Hypothalamus (tissue), 51 donors: ENCODE results near the gene PIM3.
A peak's percentile ranks its signal among the peaks of the same experiment; 100 is the strongest.

Source experiments
- DNase-seq, 51 donors: peaks; one replicate each; lab custom pipeline; 2025; lab: John Stamatoyannopoulos, UW

The PIM3 gene

DNA sequence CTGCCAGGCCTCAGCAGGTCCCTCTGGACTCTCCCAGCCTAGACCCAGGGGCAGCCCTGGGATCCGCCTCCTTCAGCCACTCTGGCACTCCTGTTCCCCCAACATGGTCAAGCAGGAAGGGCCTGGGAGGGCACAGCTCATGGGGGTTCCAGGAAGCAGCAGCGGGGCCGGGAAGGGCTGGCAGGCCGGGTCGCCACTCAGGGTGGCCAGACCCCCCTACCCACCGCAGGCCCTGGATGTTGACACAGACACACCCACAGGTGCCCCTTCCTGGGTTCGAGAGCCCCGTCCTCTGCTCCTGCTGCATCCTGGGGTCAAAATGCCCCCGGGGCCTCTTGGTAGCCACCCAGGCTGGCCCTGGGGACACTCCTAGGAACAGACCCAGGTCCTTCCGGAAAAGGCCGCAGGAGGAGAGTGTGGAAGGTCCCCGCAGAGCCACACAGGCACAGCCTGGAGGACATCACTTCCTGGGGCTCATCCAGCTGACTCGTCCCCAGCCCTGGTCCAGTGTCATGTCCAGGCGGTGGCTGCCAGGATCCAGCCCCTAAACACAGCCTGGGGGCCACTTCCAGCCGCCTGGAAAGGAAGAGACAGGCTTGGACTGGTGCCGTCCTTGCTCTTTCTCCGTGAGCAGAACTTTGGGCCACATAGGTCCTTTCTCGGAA lies 6.8 kb upstream of the PIM3 start:
- DNase-seq, result no peak

DNA sequence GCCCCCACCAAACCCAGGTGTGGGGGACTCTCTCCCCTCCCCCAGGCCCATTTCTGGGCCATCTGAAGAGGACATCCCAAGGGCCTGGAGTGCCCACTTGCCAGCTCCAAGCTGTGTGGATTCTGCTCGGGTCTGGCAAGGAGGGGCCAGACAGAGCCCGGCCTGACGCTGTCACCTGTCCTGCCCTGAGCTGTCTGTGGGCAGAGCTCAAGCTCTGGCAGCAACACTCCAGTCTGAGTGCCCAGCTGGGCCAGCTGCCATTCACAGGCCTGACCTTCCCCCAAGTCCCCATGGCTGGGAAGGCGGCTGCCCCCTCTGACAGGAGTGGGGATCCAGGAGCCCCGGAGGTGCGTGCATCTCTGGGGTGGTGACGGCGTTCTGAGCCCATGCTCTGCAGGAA lies 6.2 kb upstream of the PIM3 start:
- DNase-seq, result peak in 7 of 51 donors; percentile 25 to 56 (median 47)

DNA sequence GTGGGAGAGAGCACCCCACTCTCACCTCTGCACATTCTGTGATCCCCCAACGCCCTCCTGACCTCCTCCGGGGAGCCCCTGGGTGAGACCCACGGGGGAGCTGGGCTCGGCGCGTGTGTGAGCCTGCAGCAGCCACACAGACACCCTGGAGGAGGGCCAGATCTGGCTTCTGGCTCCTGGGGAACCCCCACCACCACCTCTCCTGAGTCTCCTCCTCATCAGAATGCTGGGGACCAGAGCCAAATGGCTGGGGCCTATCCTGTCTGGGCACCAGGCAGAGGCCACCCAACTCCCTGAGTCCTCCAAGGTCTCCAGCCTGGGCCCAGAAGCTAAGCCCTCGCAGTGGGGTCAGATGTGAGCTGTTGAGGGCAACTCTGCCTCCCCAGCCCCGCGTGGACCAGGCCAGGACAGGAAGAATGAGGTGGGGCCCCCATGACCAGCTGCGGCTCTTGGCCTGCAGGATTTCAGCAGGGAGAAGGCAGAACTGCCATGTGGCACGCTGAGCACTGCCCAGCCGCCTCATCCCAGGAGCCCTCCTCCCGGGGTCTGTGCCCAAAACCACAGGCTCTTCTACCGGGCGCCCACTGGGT lies 5.5 kb upstream of the PIM3 start:
- DNase-seq, result no peak

DNA sequence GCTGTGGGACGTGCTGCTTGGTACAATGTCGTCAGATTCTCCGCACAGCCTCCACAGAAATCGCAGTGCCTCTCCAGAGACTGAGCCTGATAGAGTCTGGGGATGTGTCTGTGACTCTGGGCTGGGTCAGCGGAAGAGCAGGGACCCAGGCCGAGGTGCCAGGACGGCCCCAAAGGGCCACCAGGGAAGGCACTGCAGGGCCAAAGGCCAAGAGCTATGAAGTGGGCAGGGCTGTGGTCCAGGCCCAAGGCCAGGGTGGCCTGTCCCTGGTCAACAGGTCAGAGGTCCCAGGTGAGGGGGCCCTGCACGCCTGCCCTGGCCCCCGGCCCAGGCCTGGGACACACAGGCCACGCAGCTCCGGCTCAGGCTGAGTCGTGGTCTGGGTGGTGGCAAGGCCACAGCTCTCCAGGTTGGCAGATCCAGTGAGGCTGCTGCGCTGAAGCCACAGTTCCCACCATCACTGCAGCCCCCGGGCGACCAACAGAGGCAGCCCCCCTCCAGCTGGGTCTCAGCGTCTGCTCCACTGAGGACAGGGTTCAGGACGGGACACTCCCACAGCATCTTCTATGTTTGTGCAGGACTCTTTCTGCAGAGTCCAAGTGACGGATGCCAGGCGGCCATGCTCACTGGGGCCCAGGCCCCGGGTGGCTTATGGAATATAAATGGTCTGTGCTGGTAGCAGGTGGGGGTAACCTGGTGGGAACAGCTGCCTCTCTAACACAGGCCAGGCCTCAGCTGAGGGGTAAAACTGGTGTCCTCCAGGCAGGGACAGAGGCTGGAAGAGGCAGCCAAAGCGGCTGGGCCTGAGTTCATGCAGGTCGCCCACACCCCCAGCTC lies 4.8 kb upstream of the PIM3 start:
- no peak for DNase-seq

DNA sequence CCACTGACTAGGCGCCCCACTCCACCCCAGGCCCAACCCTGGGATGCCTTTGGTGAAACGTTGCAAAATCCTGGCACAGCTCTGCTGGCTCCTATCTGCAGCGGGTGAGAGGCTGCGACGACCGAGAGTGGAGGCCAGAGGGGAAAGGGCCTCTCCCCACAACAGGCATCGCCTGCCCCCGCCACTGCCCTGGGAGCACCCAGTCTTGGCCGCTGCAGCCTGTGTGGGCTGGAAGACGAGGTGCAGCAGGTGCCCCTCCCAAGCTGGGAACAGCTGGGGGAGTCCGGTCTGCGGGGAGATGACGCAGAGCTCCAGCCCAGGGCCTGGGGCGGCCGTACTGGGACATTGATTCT lies 4.2 kb upstream of the PIM3 start:
- DNase-seq, result no peak

DNA sequence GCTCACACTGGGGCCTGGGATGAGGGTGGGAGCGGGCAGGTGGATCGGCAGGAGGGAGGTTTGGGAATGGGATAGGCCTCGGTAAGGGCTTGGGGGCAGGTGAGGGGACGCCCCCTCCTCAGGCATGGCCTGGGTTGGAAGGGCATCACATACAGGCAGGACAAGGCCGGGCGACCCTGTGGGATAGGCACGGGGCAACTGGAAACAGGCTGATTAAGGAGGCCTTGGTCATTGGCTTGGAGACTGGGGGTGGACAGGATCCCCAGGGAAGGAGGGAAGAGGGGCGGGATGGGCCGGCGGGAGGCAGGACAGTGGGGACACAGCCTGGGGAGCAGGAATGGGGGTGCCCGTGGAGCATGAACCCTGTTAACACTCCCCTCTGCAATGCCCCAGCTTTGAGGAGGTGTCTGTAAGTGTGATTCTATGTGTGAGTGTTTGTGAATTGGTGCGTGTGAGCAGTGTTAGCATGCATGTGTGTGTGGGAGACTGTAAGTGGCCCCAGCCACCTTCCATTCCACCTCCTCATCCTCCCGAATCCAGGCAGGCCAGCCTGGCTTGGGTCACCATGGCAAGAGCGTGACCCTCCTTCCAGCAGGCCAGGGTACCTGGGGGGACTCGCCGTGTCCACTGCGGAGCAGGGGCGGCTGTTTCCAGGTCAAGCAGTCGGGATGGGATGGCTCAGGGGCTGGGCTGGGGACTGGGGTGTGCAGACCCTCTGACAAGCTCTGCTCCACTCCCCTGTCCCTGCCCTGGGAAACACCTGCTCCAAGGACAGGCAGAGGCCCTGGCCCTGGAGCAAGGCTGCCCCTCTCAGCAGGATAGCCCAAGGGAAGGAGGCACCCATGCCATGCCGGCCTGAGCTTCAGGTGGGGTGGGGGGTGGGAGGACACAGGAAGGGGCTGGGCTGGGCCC lies 3.4 kb upstream of the PIM3 start:
- DNase-seq, result no peak

DNA sequence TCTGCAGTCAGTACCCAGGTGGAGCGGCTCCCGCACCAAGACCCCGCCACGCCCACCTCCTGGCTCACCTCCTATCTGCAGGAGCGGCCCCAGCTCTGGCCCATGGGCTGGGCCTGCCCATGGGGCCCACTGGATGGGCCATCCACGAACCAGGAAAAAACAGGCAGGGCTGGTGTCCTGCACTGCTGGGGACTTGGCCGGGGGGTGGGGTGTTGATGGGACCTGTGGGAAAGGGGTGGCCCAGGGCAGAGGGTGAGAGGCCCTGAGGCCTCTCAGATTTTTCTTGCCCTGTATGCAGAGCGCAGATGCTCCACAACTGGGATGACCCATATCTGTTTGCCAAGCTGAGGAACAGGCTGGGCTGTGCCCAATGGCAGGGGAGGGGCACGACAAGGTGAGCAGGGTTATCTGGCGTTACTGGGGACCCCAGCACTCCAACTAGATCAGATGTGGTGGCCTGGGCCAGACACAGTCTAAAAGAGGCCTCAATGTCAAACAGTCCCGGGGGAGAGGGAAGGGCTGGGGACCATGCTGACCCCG lies 2.7 kb upstream of the PIM3 start:
- no peak for DNase-seq

DNA sequence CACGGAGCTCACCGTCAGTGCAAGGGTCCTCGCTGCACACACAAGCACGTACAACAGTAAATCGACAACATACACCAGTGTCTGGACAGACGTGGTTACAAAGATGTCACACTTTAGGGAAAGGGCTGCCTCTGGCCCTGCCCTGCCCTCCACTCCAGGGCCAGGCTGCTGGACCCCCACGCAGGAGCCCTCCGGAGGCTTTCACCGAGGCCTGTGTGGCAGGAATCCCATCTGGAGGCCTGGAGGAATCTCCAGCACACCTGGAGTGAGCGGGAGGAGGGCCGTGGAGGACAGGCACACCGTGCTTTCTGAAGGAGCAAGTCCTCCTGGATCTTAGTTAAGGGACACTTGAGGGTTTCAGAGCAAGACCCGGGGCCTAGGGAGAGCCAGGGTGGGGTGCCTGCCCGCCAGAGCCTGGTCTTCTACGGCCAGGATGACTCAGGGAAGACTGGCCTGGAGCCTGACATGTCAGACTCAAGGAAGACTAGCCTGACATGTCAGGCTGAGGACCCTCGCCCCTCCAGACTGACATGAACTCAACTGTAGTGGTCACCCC lies 2.1 kb upstream of the PIM3 start:
- no peak for DNase-seq

DNA sequence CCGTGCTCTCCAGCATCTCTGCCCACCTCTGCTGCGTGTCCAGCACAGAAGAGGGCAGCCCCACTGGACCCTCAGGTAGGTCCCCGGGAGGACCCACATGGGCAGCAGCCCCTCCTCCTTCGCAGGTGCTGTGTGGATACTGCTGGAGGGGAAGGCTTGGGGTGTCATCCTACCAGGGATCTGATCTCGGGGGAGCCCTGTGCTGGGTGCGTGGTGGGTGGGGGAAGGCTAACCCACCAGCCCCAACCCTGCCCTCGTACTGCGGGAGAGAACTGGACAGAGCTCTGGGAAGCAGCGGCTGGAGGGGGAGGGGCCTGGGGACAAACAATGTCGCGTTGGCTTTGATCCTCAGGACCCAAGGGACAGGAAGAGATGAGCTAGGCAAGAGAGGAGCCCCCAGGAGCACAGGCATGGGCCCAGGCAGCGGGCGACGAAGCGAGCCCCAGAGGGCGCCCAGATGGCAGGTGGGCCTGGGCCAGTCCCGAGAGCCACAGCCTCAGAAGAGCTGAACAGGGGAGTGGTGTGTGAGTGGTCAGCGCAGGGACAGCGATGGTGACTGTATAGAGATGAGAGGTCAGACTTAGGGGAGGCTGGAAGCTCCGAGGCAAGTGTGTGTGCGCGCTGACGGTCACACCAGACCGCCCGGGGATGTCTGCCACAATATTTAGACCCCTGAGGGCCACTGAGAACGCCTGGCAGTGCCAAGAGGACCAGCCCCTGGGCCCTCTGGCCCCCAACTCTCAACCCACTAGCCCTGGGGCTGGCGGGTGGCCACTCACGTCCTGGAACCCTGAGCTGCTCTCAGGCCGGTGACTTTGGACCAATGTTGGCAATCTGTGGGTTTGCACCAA lies 1.4 kb upstream of the PIM3 start:
- DNase-seq, result no peak

DNA sequence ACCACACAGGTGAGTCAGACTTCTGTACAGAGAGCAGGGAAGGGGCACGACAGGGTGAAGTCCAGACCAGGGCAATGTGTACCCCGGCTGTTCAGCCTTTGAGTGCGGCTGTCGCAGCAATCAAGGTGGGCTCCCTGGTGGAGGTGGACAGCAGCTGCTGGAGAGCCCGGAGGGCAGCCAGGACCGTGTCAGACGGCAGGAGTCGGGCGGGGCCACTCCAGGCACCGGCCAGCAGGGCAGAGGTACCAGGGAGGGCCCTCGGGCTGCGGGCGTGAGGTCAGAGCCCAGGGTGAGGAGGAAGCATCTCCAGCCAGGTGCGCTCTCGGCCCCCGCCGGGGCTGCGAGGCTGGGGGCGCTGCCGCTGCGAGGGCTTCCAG lies 802 bp upstream of the PIM3 start:
- no peak for DNase-seq

DNA sequence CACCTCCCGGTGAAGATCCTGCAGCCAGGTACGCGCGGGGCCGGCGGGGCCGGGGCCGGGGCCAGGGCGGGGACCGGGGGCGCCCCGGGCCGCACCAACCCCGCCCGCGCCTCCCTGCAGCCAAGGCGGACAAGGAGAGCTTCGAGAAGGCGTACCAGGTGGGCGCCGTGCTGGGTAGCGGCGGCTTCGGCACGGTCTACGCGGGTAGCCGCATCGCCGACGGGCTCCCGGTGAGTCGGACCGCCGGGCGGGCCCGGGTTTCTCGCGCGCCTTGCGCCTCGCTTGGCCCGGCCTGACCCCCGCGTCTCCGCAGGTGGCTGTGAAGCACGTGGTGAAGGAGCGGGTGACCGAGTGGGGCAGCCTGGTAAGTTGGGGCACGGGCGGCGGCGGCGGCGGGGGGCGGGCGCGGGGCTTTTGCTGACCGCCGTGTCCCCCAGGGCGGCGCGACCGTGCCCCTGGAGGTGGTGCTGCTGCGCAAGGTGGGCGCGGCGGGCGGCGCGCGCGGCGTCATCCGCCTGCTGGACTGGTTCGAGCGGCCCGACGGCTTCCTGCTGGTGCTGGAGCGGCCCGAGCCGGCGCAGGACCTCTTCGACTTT lies 531 bp downstream of the PIM3 start:
- peak in 3 of 51 donors; percentile 29 to 50 (median 46) for DNase-seq

DNA sequence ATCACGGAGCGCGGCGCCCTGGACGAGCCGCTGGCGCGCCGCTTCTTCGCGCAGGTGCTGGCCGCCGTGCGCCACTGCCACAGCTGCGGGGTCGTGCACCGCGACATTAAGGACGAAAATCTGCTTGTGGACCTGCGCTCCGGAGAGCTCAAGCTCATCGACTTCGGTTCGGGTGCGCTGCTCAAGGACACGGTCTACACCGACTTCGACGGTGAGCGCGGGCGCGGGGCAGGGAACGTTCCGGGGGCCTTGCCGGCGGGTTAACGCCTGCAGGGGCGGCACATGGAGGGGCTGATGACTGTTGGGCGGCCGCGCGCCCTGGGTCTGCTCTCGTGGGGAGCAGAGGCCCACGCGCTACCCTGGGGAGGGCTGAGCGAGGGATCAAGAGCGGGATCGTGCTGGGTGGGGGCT lies 1.0 kb downstream of the PIM3 start:
- DNase-seq, result no peak

DNA sequence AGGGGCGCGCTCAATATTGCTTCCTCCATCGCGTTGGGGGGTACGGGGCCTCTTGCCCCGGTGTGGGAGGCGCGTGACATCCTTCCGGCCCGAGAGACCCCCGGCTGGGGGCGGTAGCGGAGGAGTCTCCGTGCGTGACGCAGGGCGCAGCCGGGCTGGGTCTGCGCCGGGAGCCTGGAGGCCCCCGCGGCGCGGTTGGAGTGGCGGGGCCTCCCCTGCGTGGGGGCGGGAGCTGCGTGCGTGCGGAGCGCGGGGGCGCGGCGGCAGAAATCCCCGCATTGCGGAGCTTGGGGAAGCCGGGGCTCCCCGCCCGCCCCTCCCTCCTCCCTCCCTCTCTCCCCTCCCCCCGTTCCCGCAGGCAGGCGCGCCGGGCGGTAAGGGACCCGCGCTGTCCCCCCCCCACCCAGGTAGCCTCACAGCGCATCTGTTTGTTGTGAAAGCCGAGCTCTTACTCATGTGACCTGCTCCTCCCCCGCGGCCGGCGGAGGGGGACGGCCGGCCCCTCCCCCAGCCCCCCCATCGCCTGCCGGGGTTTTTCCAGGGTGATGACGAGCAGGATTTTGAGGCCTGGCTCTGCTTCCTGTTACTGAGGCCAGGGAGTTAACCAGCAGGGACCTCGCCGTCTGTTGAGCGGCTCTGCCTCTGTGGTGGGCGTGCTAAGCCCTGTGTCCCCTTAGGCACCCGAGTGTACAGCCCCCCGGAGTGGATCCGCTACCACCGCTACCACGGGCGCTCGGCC lies 1.6 kb downstream of the PIM3 start:
- DNase-seq, result peak in 46 of 51 donors; percentile 32 to 85 (median 63)

DNA sequence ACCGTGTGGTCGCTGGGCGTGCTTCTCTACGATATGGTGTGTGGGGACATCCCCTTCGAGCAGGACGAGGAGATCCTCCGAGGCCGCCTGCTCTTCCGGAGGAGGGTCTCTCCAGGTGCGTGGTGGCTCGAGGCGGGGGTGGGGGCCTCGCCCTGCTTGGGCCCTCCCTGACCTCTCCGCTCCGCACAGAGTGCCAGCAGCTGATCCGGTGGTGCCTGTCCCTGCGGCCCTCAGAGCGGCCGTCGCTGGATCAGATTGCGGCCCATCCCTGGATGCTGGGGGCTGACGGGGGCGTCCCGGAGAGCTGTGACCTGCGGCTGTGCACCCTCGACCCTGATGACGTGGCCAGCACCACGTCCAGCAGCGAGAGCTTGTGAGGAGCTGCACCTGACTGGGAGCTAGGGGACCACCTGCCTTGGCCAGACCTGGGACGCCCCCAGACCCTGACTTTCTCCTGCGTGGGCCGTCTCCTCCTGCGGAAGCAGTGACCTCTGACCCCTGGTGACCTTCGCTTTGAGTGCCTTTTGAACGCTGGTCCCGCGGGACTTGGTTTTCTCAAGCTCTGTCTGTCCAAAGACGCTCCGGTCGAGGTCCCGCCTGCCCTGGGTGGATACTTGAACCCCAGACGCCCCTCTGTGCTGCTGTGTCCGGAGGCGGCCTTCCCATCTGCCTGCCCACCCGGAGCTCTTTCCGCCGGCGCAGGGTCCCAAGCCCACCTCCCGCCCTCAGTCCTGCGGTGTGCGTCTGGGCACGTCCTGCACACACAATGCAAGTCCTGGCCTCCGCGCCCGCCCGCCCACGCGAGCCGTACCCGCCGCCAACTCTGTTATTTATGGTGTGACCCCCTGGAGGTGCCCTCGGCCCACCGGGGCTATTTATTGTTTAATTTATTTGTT lies 2.4 kb downstream of the PIM3 start:
- no peak for DNase-seq

DNA sequence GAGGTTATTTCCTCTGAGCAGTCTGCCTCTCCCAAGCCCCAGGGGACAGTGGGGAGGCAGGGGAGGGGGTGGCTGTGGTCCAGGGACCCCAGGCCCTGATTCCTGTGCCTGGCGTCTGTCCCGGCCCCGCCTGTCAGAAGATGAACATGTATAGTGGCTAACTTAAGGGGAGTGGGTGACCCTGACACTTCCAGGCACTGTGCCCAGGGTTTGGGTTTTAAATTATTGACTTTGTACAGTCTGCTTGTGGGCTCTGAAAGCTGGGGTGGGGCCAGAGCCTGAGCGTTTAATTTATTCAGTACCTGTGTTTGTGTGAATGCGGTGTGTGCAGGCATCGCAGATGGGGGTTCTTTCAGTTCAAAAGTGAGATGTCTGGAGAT lies 3.1 kb downstream of the PIM3 start:
- no peak for DNase-seq

DNA sequence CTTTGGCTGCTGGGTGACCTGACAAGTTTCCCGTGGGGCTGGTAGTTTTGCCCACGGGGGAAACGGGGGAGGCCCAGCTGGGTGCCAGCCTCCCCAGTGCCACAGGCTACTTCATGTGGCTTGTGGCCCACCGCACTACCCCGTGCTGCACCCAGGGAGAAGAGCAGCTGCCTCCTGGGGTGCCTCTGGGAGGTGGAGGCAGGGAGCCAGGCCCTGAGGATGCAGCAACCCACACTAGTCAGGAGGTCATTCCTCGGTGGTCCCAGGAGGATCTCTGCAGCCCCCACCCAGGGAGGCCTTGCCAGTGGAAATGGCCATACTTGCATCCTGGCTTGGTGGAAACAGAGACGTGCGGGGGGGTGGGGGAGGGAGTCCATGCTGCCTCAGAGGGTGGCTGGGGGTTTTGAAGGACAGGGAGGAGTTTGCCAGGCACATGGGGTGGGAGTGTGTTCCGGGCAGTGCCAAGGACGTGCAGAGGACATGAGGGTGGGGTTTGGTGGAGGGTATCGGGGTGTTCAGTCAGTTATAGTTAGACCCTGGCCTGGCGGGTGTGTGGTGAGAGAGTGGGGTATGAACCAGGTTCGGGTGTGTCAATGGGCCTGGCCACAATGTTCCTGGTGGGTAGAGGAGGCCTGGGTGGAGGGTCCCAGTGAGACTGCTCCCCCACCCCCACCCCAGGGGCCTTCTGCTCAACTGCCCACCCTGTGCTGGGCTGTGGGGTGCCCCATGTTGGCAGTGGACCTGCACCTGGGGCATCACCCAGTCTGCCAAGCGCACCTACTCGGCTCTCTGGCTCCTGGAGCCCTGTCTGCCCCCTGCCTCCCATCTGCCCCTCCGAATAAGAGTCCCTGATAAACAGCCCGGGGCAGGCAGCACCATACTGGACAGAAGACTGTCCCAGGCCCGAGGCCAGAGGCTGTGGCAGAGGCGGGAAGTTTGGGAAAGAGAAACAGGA lies 3.8 kb downstream of the PIM3 start:
- DNase-seq, result no peak
